ENCODE results near the gene CAPZA1. TPM values are rescaled to one million over a fixed set of nuclear protein-coding genes. Genes with fewer than 3 reads are reported as not detected.

The CAPZA1 gene
- total and polyA plus RNA-seq, 2 donors (not counting 3 experiments of a cell fraction or from before 2014, with no cell fraction given): 77.1 to 183 TPM

GRCh38 chr1:112603541-112603940 lies 16.1 kb upstream of the CAPZA1 start:
- dilution Hi-C loops (cut with MboI; ENCODE audit: extremely low pct_ligation_motif_present, low sequenced_read_pairs): no loop called here
- Histone ChIP-seq H3K9ac (replicated peaks; ENCODE audit: extremely low read depth, insufficient read depth, low read length) (no peak overlapping the region), H3K4me1 (ENCODE audit: control insufficient read depth, extremely low read depth, insufficient read depth, low read length) (no peaks in the 10 kb centered on the region), H3K36me3 (ENCODE audit: control insufficient read depth in 2 of 2, extremely low read depth in 1 of 2, insufficient read depth in 2 of 2, low read length in 2 of 2) (peaks cover 8 to 11% of the 10 kb centered on the region in 2 experiments), H3K27me3 (ENCODE audit: control insufficient read depth in 2 of 2, insufficient read depth in 2 of 2, low read length in 2 of 2) (no peaks in the 10 kb centered on the region), H3K9me3 (replicated peaks; ENCODE audit: control insufficient read depth, insufficient read depth, low read length) (no peaks in the 10 kb centered on the region), H3K9me1 (replicated peaks; ENCODE audit: control insufficient read depth, extremely low read depth, insufficient read depth, low read length) (no peaks in the 10 kb centered on the region), H3K79me2 (ENCODE audit: control insufficient read depth, insufficient read depth, low read length) (no peaks in the 10 kb centered on the region), H2AFZ (ENCODE audit: low read depth, low read length) (no peak overlapping the region), H3K27ac (ENCODE audit: insufficient read depth, low read depth, low read length) (no peak overlapping the region), H4K20me1 (replicated peaks; ENCODE audit: control insufficient read depth, extremely low read depth, insufficient read depth, low read length) (no peaks in the 10 kb centered on the region), H3K4me3 (replicated peaks in 1 of 3; ENCODE audit: insufficient read depth in 1 of 3, low read depth in 1 of 3, low read length in 3 of 3) (no peak overlapping the region), H3K4me2 (ENCODE audit: insufficient read depth, low read length) (no peak overlapping the region)
- ChIA-PET POLR2A (no interaction called here), CTCF (interaction anchor here (0.9 kb wide), 1 partner anchor 102 kb away, joined by 5 read pairs; no protein-coding TSS in a partner anchor)
- no peak for DNase-seq (ENCODE audit: low read depth, low spot score)
- no peak for FAIRE-seq
- TF ChIP-seq CTCF (IDR thresholded peaks at IDR 0.05; ENCODE audit: extremely low read depth in 1 of 2, insufficient read depth in 1 of 2, low read depth in 1 of 2, low read length in 2 of 2): no peak
- TF ChIP-seq MAX (IDR thresholded peaks at IDR 0.05; ENCODE audit: insufficient read depth, insufficient read length): no peak
- no peak for TF ChIP-seq MYC (IDR thresholded peaks at IDR 0.05; ENCODE audit: low read depth, low read length)
- no peak for TF ChIP-seq GATA2 (IDR thresholded peaks at IDR 0.05; ENCODE audit: insufficient read depth, insufficient read length, low read depth, low read length)
- no peak for TF ChIP-seq EZH2 (IDR thresholded peaks at IDR 0.05; ENCODE audit: borderline replicate concordance, low read depth, low read length, severe bottlenecking)
- no peak for TF ChIP-seq JUN (IDR thresholded peaks at IDR 0.05; ENCODE audit: borderline replicate concordance, insufficient read depth, insufficient read length, low read depth)
- TF ChIP-seq FOS (IDR thresholded peaks at IDR 0.05; ENCODE audit: borderline replicate concordance, insufficient read depth, low read length): no peak
- TF ChIP-seq POLR2A (IDR thresholded peaks at IDR 0.05; ENCODE audit: low read depth, low read length): no peak
- no peak for TF ChIP-seq POLR2AphosphoS5 (IDR thresholded peaks at IDR 0.05; ENCODE audit: insufficient read depth, low read depth, low read length)
- intact Hi-C loops (cut with micrococcal nuclease): no loop called here
- BruUV-seq (replicated peaks): no TSS peak

Measured in endothelial cell of umbilical vein (primary cell).